SJSA1 (cell line): ENCODE data around the gene CTIF. TPM values are rescaled to one million over a fixed set of nuclear protein-coding genes. Genes with fewer than 3 reads are reported as not detected.
"Not testable (repeated sequence)": the region's sequence is repeated elsewhere in the genome, so short reads cannot be mapped to it uniquely, and the experiment has no call there.

Source experiments
- DNase-seq, 2 experiments: peaks; one replicate each; pipeline ENCODE4 v3.0.0-alpha.2; 2015 to 2020; ENCODE audit warnings: low spot score in 2 of 2, low read depth in 1 of 2
- H3K27ac ChIP-seq: fragments of 250-450 bp; sonication (Bioruptor Pico); 2 replicates; pipeline ENCODE4 v1.5.1; 2020; ENCODE audit warnings: mild to moderate bottlenecking, moderate library complexity
- H3K27me3 ChIP-seq: fragments of 250-450 bp; sonication (Bioruptor Pico); replicated peaks from 2 replicates; pipeline ENCODE4 v1.5.1; 2020; ENCODE audit warnings: mild to moderate bottlenecking, moderate library complexity
- H3K36me3 ChIP-seq: fragments of 250-450 bp; sonication (Bioruptor Pico); 2 replicates; pipeline ENCODE4 v1.5.1; 2020; ENCODE audit warnings: mild to moderate bottlenecking
- H3K4me1 ChIP-seq: fragments of 250-450 bp; sonication (Bioruptor Pico); replicated peaks from 2 replicates; pipeline ENCODE4 v1.6.1; 2021; ENCODE audit warnings: mild to moderate bottlenecking
- H3K4me3 ChIP-seq: fragments of 250-450 bp; sonication (Bioruptor Pico); 2 replicates; pipeline ENCODE4 v1.5.1; 2020; ENCODE audit warnings: mild to moderate bottlenecking
- H3K9me3 ChIP-seq: fragments of 250-450 bp; sonication (Bioruptor Pico); replicated peaks from 2 replicates; pipeline ENCODE4 v1.5.1; 2020; ENCODE audit warnings: mild to moderate bottlenecking
- total RNA-seq: library from RNA; depleted of rRNA; stranded (reverse); fragments of >200 nt; shearing (Covaris generic); gene quantifications from 2 replicates; pipeline ENCODE4 v1.2.3, GENCODE V29; 2014

Gene CTIF
- total RNA-seq, 1 experiment from 2014 or later = 91.5 TPM

DNA sequence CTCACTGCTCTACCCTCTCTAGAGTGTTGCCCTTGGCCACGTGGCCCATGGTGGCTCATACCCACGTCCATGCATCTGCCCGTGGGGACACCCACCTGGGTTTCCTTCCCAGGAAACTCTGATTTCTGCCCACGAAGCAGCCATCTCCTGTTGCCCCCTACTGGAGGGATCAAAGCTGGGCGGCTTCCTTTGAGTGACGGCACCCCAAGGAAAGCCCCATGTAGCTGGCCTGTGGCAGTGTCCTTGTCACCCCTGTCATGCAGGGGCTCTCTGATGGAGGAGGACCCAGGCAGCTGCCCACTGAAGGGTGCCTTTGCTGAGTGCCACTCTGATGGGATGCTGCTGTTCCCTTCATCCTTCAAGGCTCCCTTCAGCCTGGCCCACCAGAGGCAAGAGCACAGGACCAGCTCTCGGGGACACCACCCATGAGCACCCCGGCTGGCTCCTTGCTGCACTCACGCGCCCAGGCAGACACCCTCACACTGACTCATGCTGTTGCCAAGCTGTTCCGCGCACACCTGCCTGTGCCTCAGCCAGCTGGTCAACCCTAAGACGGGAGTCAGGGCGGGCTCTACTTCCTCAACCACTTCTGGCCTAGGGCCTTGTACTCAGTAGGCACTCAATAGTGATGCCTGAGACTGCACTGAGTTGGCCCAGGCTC is 101.1 kb downstream of the CTIF start:
- Histone ChIP-seq H3K4me1 (peaks cover 28% of the 10 kb centered on the region), H3K9me3 (peaks cover 3% of the 10 kb centered on the region; the same call in 1 of the 2 replicates), H3K36me3 (peaks cover 96% of the 10 kb centered on the region), H3K27me3 (no peaks in the 10 kb centered on the region), H3K4me3 (no peak overlapping the region), H3K27ac (no peak overlapping the region)
- no peak for DNase-seq

DNA sequence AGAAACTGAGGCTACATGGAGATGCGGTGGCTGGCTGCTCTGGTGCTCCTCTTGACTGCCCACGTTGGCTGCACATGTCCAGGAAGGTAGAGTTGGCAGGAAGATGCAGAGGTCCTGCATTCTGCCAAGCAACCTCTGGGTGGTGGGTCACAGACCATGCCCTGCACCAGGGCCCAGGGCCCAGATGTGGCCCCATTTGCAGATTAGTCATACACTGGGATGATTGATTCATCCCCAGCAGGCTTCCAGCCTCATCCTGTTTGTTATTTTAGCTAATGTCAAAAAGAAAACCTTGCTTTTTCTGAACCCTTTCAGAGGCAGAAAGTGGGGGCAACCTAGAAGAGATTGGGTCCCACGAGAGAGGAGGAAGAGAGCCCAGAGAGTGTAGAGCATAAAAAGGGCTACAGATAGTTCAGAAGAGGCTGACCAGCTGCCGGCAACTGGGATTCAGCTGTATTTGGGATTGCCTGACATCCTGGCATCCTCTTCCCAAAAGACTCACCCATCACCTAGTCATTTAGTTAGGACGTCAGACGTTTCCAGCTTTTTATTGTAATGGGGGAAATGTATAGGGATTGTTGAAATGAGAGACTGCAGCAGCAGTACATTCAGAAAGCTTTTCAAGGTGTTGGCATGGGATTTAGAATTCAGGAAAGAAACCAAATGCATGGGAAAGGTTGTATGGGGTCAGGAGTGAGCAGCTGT is 101.9 kb downstream of the CTIF start:
- DNase-seq = peak in 1 of 2 experiments; percentile 65
- Histone ChIP-seq H3K4me1 (peaks cover 28% of the 10 kb centered on the region), H3K27ac (no peak overlapping the region), H3K9me3 (peaks cover 3% of the 10 kb centered on the region; the same call in 1 of the 2 replicates), H3K4me3 (no peak overlapping the region), H3K27me3 (no peaks in the 10 kb centered on the region), H3K36me3 (peaks cover 96% of the 10 kb centered on the region)

DNA sequence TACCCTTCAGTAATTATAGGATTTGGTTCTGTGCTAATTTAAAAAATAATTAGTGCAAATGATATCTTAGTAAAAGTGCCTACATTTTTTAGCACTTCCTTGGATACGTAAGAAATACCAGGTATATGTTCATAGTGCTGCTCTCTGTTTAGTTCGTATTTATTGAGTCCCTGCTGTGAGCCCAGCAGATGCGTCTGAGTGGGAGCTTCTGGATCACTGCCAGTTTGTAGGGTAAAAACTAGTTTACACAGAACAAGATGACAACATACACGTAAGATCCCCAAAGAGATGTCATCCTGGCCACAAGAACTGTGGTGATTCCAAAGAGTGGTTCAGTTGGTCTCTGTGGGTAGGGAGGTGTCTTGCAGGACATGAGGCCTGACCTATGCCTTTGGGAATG is 103.2 kb downstream of the CTIF start:
- no peak overlapping the region for H3K27ac ChIP-seq
- no peak overlapping the region for H3K4me3 ChIP-seq
- peaks cover 92% of the 10 kb centered on the region for H3K36me3 ChIP-seq
- H3K27me3 ChIP-seq = no peaks in the 10 kb centered on the region
- H3K4me1 ChIP-seq = peaks cover 28% of the 10 kb centered on the region
- H3K9me3 ChIP-seq = peaks cover 3% of the 10 kb centered on the region; the same call in 1 of the 2 replicates
- DNase-seq = no peak

DNA sequence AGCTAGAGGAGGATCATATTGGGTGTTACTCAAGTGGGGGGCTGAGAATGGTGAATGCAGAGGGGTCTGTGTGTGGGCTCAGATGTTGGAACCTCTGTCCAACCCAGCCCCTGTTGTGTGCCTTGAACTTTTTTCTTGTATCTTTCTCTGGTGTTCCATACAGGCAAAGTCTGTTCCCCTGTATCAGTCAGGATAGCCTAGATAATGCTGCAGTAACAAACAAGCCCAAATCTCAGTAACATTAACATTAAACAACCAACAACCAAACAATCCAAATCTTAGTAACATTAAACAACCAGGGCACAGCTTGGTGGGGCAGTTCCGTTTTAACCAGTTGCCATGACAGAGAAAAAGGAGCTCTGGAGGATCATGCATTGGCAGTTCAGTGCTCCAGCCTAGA is 103.7 kb downstream of the CTIF start:
- no peak overlapping the region for H3K27ac ChIP-seq

DNA sequence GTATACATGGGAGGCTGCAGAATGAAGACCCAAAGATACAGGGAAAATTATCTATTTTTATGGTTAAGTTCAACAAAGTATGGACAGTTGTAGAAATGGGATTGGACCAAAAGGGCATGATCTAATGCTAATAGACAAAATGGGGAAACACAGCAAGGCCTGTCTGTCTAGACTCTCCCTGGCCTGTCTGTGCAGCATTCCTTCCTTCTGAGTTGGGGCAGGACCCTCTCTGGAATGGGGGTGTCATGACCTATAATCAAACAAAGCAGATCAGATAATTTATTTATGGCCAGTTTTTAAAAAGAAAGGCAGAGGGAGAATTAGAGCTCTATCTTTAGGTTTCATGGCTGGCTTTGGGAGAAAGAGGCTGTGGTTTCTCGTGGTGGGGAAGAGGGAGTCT is 104.4 kb downstream of the CTIF start:
- H3K9me3 ChIP-seq = peaks cover 3% of the 10 kb centered on the region; the same call in 1 of the 2 replicates
- H3K27ac ChIP-seq = no peak overlapping the region
- H3K36me3 ChIP-seq = peaks cover 92% of the 10 kb centered on the region
- H3K4me1 ChIP-seq = peaks cover 28% of the 10 kb centered on the region
- H3K27me3 ChIP-seq = no peaks in the 10 kb centered on the region
- no peak overlapping the region for H3K4me3 ChIP-seq
- DNase-seq = no peak

More for the DNA sequence above, 103.7 kb downstream of the CTIF start:
- Histone ChIP-seq H3K4me1 (peaks cover 28% of the 10 kb centered on the region), H3K9me3 (peaks cover 3% of the 10 kb centered on the region; the same call in 1 of the 2 replicates), H3K36me3 (peaks cover 92% of the 10 kb centered on the region), H3K4me3 (no peak overlapping the region), H3K27me3 (no peaks in the 10 kb centered on the region)
- DNase-seq = no peak

DNA sequence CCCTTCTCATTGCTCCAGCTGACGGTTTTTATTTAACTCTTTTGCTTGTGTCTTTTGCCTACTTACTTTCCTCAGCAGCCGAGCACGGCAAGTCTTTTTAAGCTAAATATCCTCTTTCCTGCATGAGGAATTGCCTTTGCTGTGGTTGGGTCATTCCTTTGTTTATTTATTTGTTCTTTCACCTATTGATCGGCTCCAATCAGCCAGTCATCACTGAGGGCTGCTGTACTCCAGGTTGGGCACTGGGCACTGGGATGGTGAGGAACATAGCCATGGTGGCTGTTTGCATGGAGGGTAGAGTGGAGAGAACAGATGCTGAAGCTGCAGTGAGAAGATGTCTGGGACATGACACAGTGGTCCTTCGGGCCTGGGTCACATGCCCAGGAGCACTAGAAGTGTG is 105.2 kb downstream of the CTIF start:
- peaks cover 92% of the 10 kb centered on the region for H3K36me3 ChIP-seq
- DNase-seq = no peak
- H3K27ac ChIP-seq = no peak overlapping the region
- H3K4me3 ChIP-seq = no peak overlapping the region
- H3K9me3 ChIP-seq = peaks cover 3% of the 10 kb centered on the region; the same call in 1 of the 2 replicates
- H3K27me3 ChIP-seq = no peaks in the 10 kb centered on the region
- H3K4me1 ChIP-seq = peaks cover 27% of the 10 kb centered on the region

DNA sequence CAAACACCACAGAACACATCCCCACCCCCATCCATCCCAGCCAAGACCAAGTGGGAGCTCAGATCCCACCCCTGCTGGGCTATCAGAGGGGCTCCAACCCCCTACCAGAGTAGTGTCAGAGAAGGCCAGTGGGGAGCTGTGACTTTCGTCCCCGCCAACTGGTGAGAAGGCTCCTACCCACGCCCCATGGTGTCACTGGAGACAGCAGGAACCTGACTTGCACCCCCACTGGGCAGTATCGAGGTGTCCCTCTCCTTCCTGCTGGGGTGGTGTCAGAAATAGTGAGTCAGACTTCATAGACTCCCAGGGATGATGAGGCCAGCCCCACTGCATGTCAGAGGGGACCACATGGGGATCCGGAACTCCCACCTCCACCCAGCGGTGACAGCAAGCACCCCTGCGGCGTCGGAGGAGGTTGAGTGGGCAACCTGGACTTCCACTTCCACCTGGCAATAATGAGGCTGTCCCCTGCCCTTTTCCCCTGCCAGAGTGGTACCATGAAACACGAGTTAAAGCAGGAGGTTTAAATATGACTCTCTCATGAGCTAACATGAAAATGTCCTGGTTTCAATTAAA is 106.7 kb downstream of the CTIF start:
- H3K9me3 ChIP-seq = peaks cover 3% of the 10 kb centered on the region; the same call in 1 of the 2 replicates
- no peak overlapping the region for H3K4me3 ChIP-seq
- no peak overlapping the region for H3K27ac ChIP-seq
- H3K4me1 ChIP-seq = peaks cover 12% of the 10 kb centered on the region
- H3K27me3 ChIP-seq = no peaks in the 10 kb centered on the region
- H3K36me3 ChIP-seq = peaks cover 92% of the 10 kb centered on the region
- no peak for DNase-seq

DNA sequence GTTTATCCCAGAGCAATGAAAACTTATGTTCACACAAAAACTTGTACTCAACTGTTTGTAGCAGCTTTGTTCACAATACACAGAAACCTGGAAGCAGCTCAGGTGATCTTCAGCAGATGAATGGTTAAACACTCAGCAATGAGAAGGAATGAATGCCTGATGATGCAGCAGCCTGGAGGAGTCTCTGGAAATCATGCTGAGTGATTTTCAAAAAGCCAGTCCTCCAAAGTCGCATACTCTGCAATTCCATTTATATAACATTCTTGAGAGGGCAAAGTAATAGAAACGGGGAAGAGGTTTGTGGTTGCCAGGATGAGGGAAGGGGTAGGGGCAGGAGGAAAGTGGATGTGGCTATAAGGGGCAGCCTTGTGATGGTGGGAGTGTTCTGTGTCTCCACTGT is 108.1 kb downstream of the CTIF start:
- no peak overlapping the region for H3K27ac ChIP-seq
- no peak for DNase-seq
- H3K4me3 ChIP-seq = no peak overlapping the region
- peaks cover 4% of the 10 kb centered on the region; the same call in 1 of the 2 replicates for H3K4me1 ChIP-seq
- peaks cover 3% of the 10 kb centered on the region; the same call in 1 of the 2 replicates for H3K9me3 ChIP-seq
- no peaks in the 10 kb centered on the region for H3K27me3 ChIP-seq
- H3K36me3 ChIP-seq = peaks cover 92% of the 10 kb centered on the region

DNA sequence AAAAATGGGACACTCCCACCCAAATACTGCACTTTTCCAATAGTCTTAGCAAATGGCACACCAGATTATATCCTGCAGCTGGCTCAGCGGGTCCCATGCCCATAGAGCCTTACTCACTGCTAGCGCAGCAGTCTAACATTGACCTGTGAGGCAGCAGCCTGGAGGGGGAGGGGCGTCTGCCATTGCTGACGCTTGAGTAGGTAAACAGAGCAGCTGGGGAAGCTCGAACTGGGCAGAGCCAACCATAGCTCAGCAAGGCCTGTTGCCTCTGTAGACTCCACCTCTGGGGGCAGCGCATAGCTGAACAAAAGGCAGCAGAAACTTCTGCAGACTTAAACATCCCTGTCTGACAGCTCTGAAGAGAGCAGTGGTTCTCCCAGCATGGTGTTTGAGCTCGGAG is 110.4 kb downstream of the CTIF start:
- Histone ChIP-seq H3K9me3 (no peaks in the 10 kb centered on the region), H3K4me1 (no peaks in the 10 kb centered on the region; the same call in 1 of the 2 replicates), H3K36me3 (peaks cover 73% of the 10 kb centered on the region)

DNA sequence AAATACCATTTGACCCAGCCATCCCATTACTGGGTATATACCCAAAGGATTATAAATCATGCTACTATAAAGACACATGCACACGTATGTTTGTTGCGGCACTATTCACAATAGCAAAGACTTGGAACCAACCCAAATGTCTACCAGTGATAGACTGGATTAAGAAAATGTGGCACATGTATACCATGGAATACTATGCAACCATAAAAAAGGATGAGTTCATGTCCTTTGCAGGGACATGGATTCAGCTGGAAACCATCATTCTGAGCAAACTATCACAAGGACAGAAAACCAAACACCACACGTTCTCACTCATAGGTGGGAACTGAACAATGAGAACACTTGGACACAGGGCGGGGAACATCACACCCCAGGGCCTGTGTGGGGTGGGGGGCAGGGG is 115.8 kb downstream of the CTIF start:
- H3K27me3 ChIP-seq, H3K4me3 ChIP-seq, H3K9me3 ChIP-seq, DNase-seq, H3K27ac ChIP-seq: not testable (repeated sequence)
- H3K36me3 ChIP-seq = peaks cover 73% of the 10 kb centered on the region
- H3K4me1 ChIP-seq = peaks cover 16% of the 10 kb centered on the region

More for the DNA sequence above, 110.4 kb downstream of the CTIF start:
- no peak for DNase-seq
- Histone ChIP-seq H3K27me3 (no peaks in the 10 kb centered on the region), H3K4me3 (no peak overlapping the region), H3K27ac (no peak overlapping the region)

DNA sequence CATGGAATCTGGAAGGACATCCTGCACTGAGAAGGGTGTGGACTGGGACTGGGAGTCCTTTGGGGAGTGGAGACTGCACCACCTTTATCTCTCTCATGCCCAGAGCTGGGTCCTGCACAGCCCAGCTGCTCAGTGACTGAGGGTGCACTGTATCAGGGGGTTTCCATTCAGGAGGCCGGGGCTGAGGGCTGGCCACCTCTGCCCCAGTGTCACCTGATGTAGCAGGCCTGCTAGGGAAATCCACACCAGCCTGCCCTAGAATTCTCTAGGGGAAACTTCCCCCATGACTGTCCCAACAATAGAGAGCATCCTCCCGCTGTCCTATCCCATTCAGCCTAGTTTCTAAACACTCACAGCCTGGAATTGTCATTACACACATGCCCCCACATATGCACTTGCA is 116.7 kb downstream of the CTIF start:
- peak in 1 of 2 experiments; percentile 23 for DNase-seq
- Histone ChIP-seq H3K9me3 (no peaks in the 10 kb centered on the region), H3K27ac (no peak overlapping the region), H3K27me3 (no peaks in the 10 kb centered on the region), H3K36me3 (peaks cover 67% of the 10 kb centered on the region), H3K4me1 (peaks cover 24% of the 10 kb centered on the region), H3K4me3 (no peak overlapping the region)

DNA sequence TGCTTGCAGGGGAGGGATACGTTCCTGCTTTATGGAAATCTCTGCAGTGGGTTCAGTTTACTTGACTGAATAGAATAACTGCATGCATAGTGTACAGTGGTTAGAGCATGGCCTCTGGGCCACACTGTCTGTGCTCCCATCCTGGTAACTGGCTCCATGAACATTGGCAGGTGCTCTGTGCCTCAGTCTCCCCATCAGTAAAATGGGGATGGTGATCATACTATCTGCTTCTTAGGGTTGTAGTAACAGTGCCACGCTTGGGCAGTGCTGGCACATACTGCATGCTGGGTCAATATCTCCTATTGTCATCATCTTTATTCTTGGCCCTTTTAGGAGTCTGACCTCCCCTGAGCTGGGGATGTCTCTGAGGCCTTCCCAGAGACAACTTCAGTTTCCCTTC is 117.3 kb downstream of the CTIF start:
- Histone ChIP-seq H3K36me3 (peaks cover 67% of the 10 kb centered on the region), H3K27ac (no peak overlapping the region), H3K4me1 (peaks cover 31% of the 10 kb centered on the region), H3K4me3 (no peak overlapping the region), H3K9me3 (no peaks in the 10 kb centered on the region), H3K27me3 (no peaks in the 10 kb centered on the region)
- DNase-seq = no peak

DNA sequence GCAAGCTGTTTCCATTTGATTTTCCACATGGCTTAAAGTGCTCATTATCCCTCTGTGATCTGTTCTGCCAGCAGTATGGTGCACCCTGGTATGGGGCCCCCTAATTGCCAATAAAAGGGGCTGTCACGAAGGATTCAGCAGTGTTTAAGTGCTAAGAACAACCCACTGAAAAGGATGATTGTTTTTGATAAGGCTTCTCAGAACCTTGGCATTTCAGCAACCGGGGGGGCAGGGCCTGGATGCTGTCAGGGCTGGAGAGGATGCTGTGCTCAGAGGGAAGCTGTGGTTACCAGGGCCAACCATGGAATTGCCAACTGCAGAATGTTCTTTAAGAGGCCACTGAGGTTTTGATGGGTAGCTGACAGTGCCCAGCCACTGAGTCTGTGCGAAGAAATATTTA is 117.8 kb downstream of the CTIF start:
- no peak overlapping the region for H3K27ac ChIP-seq
- no peaks in the 10 kb centered on the region for H3K9me3 ChIP-seq
- H3K4me3 ChIP-seq = no peak overlapping the region
- H3K27me3 ChIP-seq = no peaks in the 10 kb centered on the region
- peaks cover 35% of the 10 kb centered on the region for H3K4me1 ChIP-seq
- DNase-seq = no peak
- peaks cover 67% of the 10 kb centered on the region for H3K36me3 ChIP-seq
